GM21526 (cell line): ENCODE measurements around the gene OAF.
"Not testable (repeated sequence)": the region's sequence is repeated elsewhere in the genome, so short reads cannot be mapped to it uniquely, and the experiment has no call there.

Experiments
- ATAC-seq: cut with Tn5 transposase; IDR thresholded peaks from one replicate; pipeline ENCODE4 v1.9.1; 2021; ENCODE audit warnings: moderate library complexity; ENCODE audit not compliant: unreplicated experiment, low FRiP score

Gene OAF

DNA sequence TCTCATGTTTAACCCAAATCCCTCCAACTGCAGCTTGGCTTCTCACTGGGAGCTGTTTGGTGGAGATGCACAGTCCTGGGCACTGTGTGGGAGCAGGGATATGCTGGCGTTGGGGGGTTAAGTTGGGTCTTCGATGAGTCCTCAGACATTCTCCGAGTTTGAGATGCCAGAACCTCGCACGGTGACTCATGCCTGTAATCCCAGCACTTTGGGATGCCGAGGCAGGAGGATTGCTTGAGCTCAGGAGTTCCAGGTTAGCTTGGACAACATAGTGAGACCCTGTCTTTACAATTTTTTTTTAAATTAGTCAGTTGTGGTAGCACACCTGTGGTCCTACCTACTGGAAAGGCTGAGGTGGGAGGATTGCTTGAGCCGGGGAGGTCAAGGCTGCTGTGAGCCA lies 49.8 kb downstream of the OAF start:
- no peak for ATAC-seq

DNA sequence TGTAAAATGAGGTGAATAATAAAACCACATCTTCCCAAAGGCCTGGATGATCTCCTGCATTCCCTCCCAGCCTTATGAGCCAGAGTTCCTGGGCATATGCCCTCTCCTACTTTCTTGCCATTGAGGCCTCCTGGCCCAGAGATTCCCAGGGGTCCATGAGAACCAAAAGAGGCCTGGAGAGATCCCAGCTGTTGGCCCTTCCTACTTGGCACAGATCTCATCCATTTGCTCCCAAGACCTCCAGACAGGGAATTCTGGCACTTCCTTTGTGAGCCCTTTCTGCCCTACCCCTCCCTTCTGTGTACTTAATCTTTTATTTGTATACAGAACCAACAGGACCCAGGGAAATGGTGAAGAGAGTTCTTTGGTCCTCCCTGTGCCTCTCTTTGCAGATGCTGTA lies 50.5 kb downstream of the OAF start:
- no peak for ATAC-seq

- ATAC-seq: no peak
These were observed 51.1 kb downstream of the OAF start for GRCh38 chr11:120261931-120262330.

DNA sequence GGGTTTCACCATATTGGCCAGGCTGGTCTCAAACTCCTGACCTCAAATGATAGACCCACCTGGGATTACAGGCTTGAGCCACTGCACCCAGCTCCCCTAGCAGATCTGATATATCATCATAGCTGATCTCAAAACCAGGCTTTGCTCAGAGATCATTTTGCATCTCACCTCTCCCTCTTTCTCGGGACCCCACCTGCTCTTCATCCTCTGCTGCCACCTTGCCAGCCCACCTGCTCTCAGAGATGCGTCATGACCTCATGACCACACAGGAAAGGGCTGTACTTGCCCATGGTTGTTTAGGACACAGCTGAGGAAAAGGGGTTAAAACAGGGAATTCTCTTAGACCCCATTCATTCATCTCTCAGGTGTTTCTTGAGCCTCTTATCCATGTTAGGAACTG lies 56.5 kb downstream of the OAF start:
- no peak for ATAC-seq

DNA sequence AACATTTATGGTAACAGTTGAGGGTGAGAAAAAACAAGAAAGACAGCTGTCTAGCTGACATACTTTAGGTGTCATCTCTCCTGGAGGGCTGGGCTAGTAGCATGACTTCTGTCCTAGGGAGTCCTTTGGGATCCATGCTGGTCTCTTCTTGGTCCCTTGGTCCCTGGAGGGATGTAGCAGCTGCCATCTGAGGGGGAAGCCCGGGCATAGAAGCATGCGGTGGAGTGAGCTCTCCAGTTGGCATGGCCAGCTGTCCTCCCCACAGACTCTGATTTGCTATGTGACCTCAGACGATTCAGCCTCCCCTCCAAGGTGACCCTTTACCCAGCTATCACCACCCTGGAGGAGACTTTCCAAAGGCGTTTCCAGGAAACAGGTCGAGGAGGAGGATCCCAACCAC lies 57.9 kb downstream of the OAF start:
- ATAC-seq: no peak

- ATAC-seq: no peak
These were observed 59.6 kb downstream of the OAF start for GRCh38 chr11:120270386-120270785.

- ATAC-seq: no peak
These were observed 60.8 kb downstream of the OAF start for GRCh38 chr11:120271672-120272071.

GRCh38 chr11:120272303-120272702 lies 61.5 kb downstream of the OAF start:
- ATAC-seq: no peak

DNA sequence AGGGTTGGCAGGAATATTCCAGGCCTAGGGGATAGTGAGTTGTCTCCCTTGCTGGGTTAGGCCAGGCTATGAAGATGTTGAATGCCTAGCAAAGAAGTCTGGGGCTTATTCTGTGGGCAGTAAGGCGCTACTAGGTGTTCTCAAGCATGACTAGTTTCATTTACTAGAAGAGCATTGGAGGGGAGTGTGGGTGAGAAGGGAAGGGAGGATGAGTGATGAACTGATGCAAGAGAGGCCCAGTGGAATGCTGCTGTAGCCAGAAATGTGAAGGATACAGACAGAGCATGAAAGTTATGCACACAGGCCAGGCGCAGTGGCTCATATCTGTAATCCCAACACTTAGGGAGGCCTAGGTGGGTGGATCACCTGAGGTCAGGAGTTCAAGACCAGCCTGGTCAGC lies 62.6 kb downstream of the OAF start:
- ATAC-seq: no peak

DNA sequence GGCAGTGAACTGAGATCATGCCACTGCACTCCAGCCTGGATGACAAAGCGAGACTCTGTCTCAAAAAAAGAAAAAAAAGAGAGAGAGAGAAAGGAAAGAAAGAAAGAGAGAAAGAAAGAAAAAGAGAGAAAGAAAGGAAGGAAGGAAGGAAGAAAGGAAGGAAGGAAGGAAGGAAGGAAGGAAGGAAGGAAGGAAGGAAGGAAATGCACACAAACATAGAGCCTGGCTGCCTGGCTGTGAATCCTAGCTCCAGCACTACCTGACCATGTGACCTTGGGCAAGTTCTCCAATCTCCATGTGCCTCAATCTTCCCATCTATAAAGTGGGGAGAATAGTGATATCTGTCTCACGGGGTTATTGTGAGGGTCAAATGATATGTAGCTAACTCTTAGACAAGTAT lies 63.1 kb downstream of the OAF start:
- ATAC-seq: not testable (repeated sequence)

DNA sequence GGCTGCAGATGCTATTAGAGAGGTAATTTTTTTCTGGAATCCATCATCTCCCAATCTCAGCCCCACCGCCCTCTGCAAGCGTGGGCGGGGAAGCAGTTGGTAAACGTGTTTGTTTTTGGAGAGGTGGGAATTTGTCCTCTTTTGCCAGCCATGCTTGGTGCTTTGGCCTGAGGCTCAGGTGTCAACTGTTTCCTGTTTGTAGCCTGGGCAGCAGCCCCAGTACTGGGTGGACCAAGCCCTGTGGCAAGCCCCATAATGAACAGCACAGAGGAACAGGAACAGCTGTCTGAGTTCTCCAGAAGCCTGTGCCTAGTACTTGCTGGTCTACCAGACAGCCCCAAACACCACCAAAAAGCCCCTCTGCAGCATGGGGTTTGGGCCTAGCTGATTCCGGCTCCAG lies 68.7 kb downstream of the OAF start:
- ATAC-seq: no peak
